Stimulated activated naive CD8-positive, alpha-beta T cell treated with anti-CD3 and anti-CD28 coated beads, Interleukin-15, Interleukin-2, amounts not matched to agents 100 ng/mL and 50 ng/mL, for 24 hours (primary cell): ENCODE results near the gene UBE2K.
"Not testable (repeated sequence)": the region's sequence is repeated elsewhere in the genome, so short reads cannot be mapped to it uniquely, and the experiment has no call there.

Experiments
- H3K27ac Mint-ChIP-seq: one replicate; pipeline ENCODE4 v1.8.0; 2021; ENCODE audit warnings: mild to moderate bottlenecking, mixed read lengths
- H3K27me3 Mint-ChIP-seq: one replicate; pipeline ENCODE4 v1.8.0; 2021; ENCODE audit warnings: mixed read lengths
- H3K36me3 Mint-ChIP-seq: one replicate; pipeline ENCODE4 v1.8.0; 2021; ENCODE audit warnings: low read depth, mixed read lengths
- H3K4me1 Mint-ChIP-seq: one replicate; pipeline ENCODE4 v1.8.0; 2021; ENCODE audit warnings: low read depth, mixed read lengths
- H3K4me3 Mint-ChIP-seq: one replicate; pipeline ENCODE4 v1.8.0; 2021; ENCODE audit warnings: mild to moderate bottlenecking, mixed read lengths
- H3K9me3 Mint-ChIP-seq: one replicate; pipeline ENCODE4 v1.8.0; 2021; ENCODE audit warnings: mixed read lengths

UBE2K gene

DNA sequence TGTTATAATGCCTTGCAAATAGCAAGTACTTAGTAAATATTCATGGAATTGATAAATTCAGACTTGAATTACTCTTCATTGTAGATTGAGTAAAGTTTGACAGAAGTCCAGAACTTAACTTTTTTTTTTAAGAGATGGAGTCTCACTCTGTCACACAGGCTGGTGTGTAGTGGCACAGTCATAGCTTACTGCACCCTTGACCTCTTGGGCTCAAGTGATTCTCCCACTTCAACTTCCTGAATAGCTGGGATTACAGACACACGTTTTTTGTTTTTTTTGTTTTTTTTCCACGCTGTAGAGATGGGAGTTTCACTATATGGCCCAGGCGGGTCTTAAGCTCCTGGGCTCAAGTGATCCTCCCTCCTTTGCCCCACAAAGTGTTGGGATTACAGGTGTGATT is 32.1 kb downstream of the UBE2K start:
- Mint-ChIP-seq H3K36me3 (peaks cover 42% of the 10 kb centered on the region), H3K4me3 (no peak overlapping the region), H3K9me3 (no peaks in the 10 kb centered on the region), H3K27ac (no peak overlapping the region), H3K4me1 (peaks cover 32% of the 10 kb centered on the region), H3K27me3 (no peaks in the 10 kb centered on the region)

GRCh38 chr4:39731908-39732307 is 34.0 kb downstream of the UBE2K start:
- peaks cover 23% of the 10 kb centered on the region for H3K4me1 Mint-ChIP-seq
- no peaks in the 10 kb centered on the region for H3K9me3 Mint-ChIP-seq
- H3K27ac Mint-ChIP-seq, result no peak overlapping the region
- no peaks in the 10 kb centered on the region for H3K27me3 Mint-ChIP-seq
- H3K4me3 Mint-ChIP-seq, result no peak overlapping the region
- H3K36me3 Mint-ChIP-seq, result peaks cover 32% of the 10 kb centered on the region

DNA sequence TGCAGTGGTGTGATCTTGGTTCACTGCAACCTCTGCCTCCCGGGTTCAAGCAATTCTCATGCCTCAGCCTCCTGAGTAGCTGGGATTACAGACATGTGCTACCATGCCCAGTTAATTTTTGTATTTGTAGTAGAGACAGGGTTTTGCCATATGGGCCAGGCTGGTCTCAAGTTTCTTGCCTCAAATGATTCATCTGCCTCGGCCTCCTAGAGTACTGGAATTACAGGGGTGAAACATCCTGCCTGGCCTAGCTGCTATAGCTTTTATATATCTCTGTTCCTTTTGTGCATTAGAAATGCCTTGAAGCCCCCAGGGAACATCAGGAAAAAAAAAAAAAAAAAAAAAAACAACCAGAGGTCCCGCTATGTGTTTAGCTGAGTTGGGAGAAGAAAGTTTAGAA is 34.8 kb downstream of the UBE2K start:
- Mint-ChIP-seq H3K27ac (no peak overlapping the region), H3K36me3 (peaks cover 31% of the 10 kb centered on the region), H3K4me3 (no peak overlapping the region), H3K27me3 (no peaks in the 10 kb centered on the region), H3K9me3 (no peaks in the 10 kb centered on the region), H3K4me1 (peaks cover 23% of the 10 kb centered on the region)

DNA sequence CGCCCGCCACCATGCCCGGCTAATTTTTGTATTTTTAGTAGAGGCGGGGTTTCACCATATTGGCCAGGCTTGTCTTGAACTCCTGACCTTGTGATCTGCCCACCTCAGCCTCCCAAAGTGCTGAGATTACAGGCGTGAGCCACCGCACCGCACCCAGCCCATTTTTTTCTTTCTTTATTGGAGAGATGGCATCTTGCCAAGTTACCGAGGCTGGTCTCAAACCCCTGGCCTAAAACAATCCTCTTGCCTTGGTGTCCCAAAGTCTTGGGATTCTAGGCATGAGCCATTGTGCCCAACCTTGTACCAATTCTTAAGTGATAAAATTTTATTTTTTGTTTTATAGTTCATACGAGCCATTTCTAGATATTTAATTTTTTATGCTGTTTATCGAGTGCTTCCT is 41.7 kb downstream of the UBE2K start:
- H3K27ac Mint-ChIP-seq, H3K27me3 Mint-ChIP-seq, H3K4me3 Mint-ChIP-seq, H3K9me3 Mint-ChIP-seq, H3K4me1 Mint-ChIP-seq: not testable (repeated sequence)
- H3K36me3 Mint-ChIP-seq, result peaks cover 19% of the 10 kb centered on the region

- no peaks in the 10 kb centered on the region for H3K9me3 Mint-ChIP-seq
- no peak overlapping the region for H3K27ac Mint-ChIP-seq
- no peaks in the 10 kb centered on the region for H3K27me3 Mint-ChIP-seq
- H3K4me3 Mint-ChIP-seq, result no peak overlapping the region
- H3K4me1 Mint-ChIP-seq, result peaks cover 7% of the 10 kb centered on the region
- peaks cover 23% of the 10 kb centered on the region for H3K36me3 Mint-ChIP-seq
Measured at GRCh38 chr4:39741401-39741800, 43.5 kb downstream of the UBE2K start.

DNA sequence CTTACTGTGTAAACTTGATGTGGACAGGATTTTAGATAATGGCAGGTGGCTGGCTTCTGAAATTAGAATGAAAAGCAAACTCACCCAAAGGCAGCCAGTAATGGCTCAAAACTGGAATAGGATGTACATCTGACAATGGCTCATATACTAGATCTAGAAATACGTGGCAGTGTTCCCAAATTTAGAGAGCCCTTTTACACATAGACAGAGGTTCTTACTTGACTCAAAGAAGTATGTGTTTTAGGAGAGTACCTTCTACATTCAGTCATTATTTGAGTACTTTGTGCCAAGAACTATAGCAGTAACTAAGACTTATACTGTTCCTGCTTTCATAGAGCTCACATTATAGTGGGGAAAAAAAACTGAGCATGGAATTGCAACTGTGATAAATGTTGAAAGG is 48.0 kb downstream of the UBE2K start:
- Mint-ChIP-seq H3K27me3 (no peaks in the 10 kb centered on the region), H3K27ac (peak overlapping the region; percentile 58), H3K4me1 (peaks cover 27% of the 10 kb centered on the region), H3K36me3 (peaks cover 39% of the 10 kb centered on the region), H3K9me3 (no peaks in the 10 kb centered on the region), H3K4me3 (no peak overlapping the region)

DNA sequence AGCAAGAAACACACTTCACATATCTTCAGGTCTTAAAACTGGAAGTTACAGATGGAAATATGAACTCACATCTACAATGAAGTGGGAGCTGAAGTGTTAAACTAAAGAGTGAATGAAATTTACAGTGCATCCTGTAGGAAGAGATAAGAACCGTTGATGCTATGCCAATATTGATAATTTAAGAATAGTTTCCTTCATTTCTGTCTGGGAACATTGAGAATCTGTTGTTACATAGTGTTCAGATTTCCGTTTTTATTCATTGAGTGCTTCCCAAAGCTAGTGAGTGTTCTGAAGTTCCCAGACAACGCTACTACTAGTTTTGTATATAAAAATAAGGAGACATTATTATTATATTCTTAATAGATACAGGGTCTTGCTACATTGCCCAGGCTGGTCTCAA is 52.3 kb downstream of the UBE2K start:
- Mint-ChIP-seq H3K4me1 (peaks cover 37% of the 10 kb centered on the region), H3K4me3 (no peak overlapping the region), H3K36me3 (peaks cover 43% of the 10 kb centered on the region), H3K27ac (no peak overlapping the region), H3K27me3 (no peaks in the 10 kb centered on the region), H3K9me3 (no peaks in the 10 kb centered on the region)

DNA sequence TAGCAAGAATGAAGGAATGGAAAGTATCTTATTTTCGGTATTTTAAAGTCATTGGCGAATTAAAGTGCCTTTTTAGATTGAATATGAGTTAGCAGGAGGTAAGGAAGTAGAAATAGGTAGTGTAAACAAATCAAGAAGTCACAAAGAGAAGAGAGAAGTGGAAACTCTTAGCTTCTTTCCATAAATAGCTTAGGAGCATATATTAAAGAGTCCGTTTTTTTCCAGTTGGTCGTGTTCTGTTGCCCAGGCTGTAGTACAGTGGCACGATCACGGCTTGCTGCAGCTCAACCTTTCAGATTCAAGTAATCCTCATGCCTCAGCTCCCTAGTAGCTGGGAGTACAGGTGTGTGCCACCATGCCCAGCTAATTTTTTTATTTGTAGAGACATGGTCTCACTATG is 56.4 kb downstream of the UBE2K start:
- no peaks in the 10 kb centered on the region for H3K27me3 Mint-ChIP-seq
- peak overlapping the region; percentile 28 for H3K27ac Mint-ChIP-seq
- peaks cover 52% of the 10 kb centered on the region for H3K36me3 Mint-ChIP-seq
- H3K4me3 Mint-ChIP-seq, result no peak overlapping the region
- peaks cover 14% of the 10 kb centered on the region for H3K4me1 Mint-ChIP-seq
- no peaks in the 10 kb centered on the region for H3K9me3 Mint-ChIP-seq

- no peak overlapping the region for H3K27ac Mint-ChIP-seq
- peaks cover 54% of the 10 kb centered on the region for H3K36me3 Mint-ChIP-seq
- peaks cover 14% of the 10 kb centered on the region for H3K4me1 Mint-ChIP-seq
- H3K27me3 Mint-ChIP-seq, result no peaks in the 10 kb centered on the region
- H3K9me3 Mint-ChIP-seq, result no peaks in the 10 kb centered on the region
- no peak overlapping the region for H3K4me3 Mint-ChIP-seq
Measured at GRCh38 chr4:39756159-39756558, 58.2 kb downstream of the UBE2K start.

GRCh38 chr4:39758176-39758575 is 60.2 kb downstream of the UBE2K start:
- H3K36me3 Mint-ChIP-seq, result peaks cover 63% of the 10 kb centered on the region
- no peak overlapping the region for H3K27ac Mint-ChIP-seq
- H3K27me3 Mint-ChIP-seq, result no peaks in the 10 kb centered on the region
- no peak overlapping the region for H3K4me3 Mint-ChIP-seq
- H3K4me1 Mint-ChIP-seq, result peaks cover 13% of the 10 kb centered on the region
- no peaks in the 10 kb centered on the region for H3K9me3 Mint-ChIP-seq

DNA sequence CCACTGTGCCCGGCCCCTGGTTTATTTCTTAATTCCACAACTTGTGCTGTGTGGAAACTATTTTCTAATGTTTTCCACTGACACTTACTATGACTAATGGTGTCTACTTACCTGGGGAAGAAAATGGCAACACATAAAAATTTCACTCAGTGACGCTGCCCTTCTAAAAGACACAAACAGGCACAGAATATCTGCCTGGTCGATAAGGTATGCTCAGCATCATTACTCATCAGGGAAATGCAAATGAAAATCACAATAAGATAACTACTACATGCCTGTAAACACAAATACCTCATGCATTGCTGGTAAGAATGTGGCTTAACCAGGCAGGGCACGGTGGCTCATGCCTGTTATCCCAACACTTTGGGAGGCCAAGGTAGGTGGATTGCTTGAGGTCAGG is 61.6 kb downstream of the UBE2K start:
- H3K4me1 Mint-ChIP-seq, result peaks cover 3% of the 10 kb centered on the region
- peaks cover 59% of the 10 kb centered on the region for H3K36me3 Mint-ChIP-seq
- no peaks in the 10 kb centered on the region for H3K9me3 Mint-ChIP-seq
- H3K4me3 Mint-ChIP-seq, result no peak overlapping the region
- H3K27ac Mint-ChIP-seq, result peak overlapping the region; percentile 49
- H3K27me3 Mint-ChIP-seq, result no peaks in the 10 kb centered on the region

GRCh38 chr4:39761005-39761667 is 63.2 kb downstream of the UBE2K start:
- Mint-ChIP-seq H3K27ac (no peak overlapping the region), H3K4me3 (no peak overlapping the region)

GRCh38 chr4:39763714-39764572 is 66.0 kb downstream of the UBE2K start:
- Mint-ChIP-seq H3K4me1 (peaks cover 1% of the 10 kb centered on the region), H3K27ac (no peak overlapping the region), H3K9me3 (no peaks in the 10 kb centered on the region), H3K36me3 (peaks cover 46% of the 10 kb centered on the region), H3K4me3 (no peak overlapping the region), H3K27me3 (no peaks in the 10 kb centered on the region)

More at GRCh38 chr4:39761005-39761667, 63.2 kb downstream of the UBE2K start:
- no peaks in the 10 kb centered on the region for H3K9me3 Mint-ChIP-seq
- H3K36me3 Mint-ChIP-seq, result peaks cover 54% of the 10 kb centered on the region
- H3K27me3 Mint-ChIP-seq, result no peaks in the 10 kb centered on the region
- H3K4me1 Mint-ChIP-seq, result peaks cover 3% of the 10 kb centered on the region

- Mint-ChIP-seq H3K27ac (no peak overlapping the region), H3K4me1 (no peaks in the 10 kb centered on the region), H3K27me3 (no peaks in the 10 kb centered on the region), H3K4me3 (no peak overlapping the region), H3K36me3 (peaks cover 28% of the 10 kb centered on the region), H3K9me3 (no peaks in the 10 kb centered on the region)
Measured at GRCh38 chr4:39770005-39770404, 72.1 kb downstream of the UBE2K start.

DNA sequence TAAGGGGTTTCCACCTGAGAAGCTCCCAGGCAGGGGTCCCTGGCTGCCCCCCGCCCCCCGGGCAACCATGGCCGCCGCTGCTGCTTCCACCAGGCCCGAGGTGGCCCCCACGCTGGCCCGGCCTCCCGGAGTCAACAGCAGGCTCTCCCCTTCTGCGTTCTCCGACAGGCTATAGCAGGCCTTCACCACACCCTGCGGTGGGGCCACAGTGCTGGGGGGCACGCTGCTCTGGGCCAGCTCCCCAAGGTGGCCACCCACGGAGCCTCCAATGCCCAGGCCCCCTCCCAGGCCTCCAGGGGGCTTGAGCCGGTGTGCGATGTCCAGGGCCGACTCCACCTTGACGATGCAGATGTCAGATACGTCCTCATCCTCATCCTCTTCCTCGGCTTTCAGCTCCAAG is 72.5 kb downstream of the UBE2K start:
- Mint-ChIP-seq H3K27ac (no peak overlapping the region), H3K36me3 (peaks cover 32% of the 10 kb centered on the region), H3K4me1 (no peaks in the 10 kb centered on the region), H3K4me3 (no peak overlapping the region), H3K27me3 (no peaks in the 10 kb centered on the region), H3K9me3 (no peaks in the 10 kb centered on the region)
